ENCODE results near the gene BOLL. TPM values are rescaled to one million over a fixed set of nuclear protein-coding genes. Genes with fewer than 3 reads are reported as not detected.
"Not testable (repeated sequence)": the region's sequence is repeated elsewhere in the genome, so short reads cannot be mapped to it uniquely, and the experiment has no call there.

Gene BOLL
- total RNA-seq, 2 experiments from 2014 or later = not detected

GRCh38 chr2:197782126-197782525, 3.0 kb downstream of the BOLL start:
- DNase-seq = no peak
- Mint-ChIP-seq H3K27me3 (peaks cover 13% of the 10 kb centered on the region), H3K4me1 (peaks cover 8% of the 10 kb centered on the region), H3K4me3 (no peak overlapping the region), H3K36me3 (ENCODE audit: low read depth) (no peaks in the 10 kb centered on the region), H3K27ac (no peak overlapping the region), H3K9me3 (no peaks in the 10 kb centered on the region)
- CTCF ChIA-PET = no interaction called here
- POLR2A ChIA-PET = no interaction called here

GRCh38 chr2:197779261-197779660, 5.9 kb downstream of the BOLL start:
- no peaks in the 10 kb centered on the region for H3K36me3 Mint-ChIP-seq (ENCODE audit: low read depth)
- POLR2A ChIA-PET = interaction anchor here (1.4 kb wide), 1 partner anchor 344 kb away, joined by 3 read pairs; the partner anchor contains the start of gene SF3B1
- H3K4me1 Mint-ChIP-seq = peaks cover 6% of the 10 kb centered on the region

GRCh38 chr2:197777823-197778407, 7.2 kb downstream of the BOLL start:
- no peak overlapping the region for H3K27ac Mint-ChIP-seq
- DNase-seq = no peak

More at GRCh38 chr2:197779261-197779660, 5.9 kb downstream of the BOLL start:
- peaks cover 16% of the 10 kb centered on the region for H3K27me3 Mint-ChIP-seq
- no peak for DNase-seq
- no peaks in the 10 kb centered on the region for H3K9me3 Mint-ChIP-seq
- H3K27ac Mint-ChIP-seq = no peak overlapping the region
- no peak overlapping the region for H3K4me3 Mint-ChIP-seq
- CTCF ChIA-PET = interaction anchor here (0.9 to 2.7 kb wide), 7 partner anchors 8 to 530 kb away, joined by 3 to 19 read pairs (median 4); partner anchors contain the start of genes COQ10B and MARS2

GRCh38 chr2:197760293-197760657, 24.8 kb downstream of the BOLL start:
- H3K27me3 Mint-ChIP-seq = peaks cover 28% of the 10 kb centered on the region
- no peak overlapping the region for H3K27ac Mint-ChIP-seq
- no peaks in the 10 kb centered on the region for H3K36me3 Mint-ChIP-seq (ENCODE audit: low read depth)
- POLR2A ChIA-PET = no interaction called here
- no peaks in the 10 kb centered on the region for H3K4me1 Mint-ChIP-seq
- CTCF ChIA-PET = no interaction called here
- no peak for DNase-seq
- peaks cover 5% of the 10 kb centered on the region for H3K9me3 Mint-ChIP-seq
- no peak overlapping the region for H3K4me3 Mint-ChIP-seq

More at GRCh38 chr2:197777823-197778407, 7.2 kb downstream of the BOLL start:
- ChIA-PET CTCF (interaction anchor here (1.2 to 2.7 kb wide), 3 partner anchors 10 to 325 kb away, joined by 4 to 19 read pairs (median 5); partner anchors contain the start of genes COQ10B and MARS2), POLR2A (no interaction called here)
- Mint-ChIP-seq H3K4me3 (no peak overlapping the region), H3K36me3 (ENCODE audit: low read depth) (no peaks in the 10 kb centered on the region), H3K9me3 (no peaks in the 10 kb centered on the region), H3K27me3 (peaks cover 17% of the 10 kb centered on the region), H3K4me1 (peaks cover 6% of the 10 kb centered on the region)

- ChIA-PET CTCF (no interaction called here), POLR2A (no interaction called here)
- no peak overlapping the region for H3K27ac Mint-ChIP-seq
- no peaks in the 10 kb centered on the region for H3K4me1 Mint-ChIP-seq
- peaks cover 25% of the 10 kb centered on the region for H3K27me3 Mint-ChIP-seq
- no peak overlapping the region for H3K4me3 Mint-ChIP-seq
- DNase-seq = no peak
- H3K36me3 Mint-ChIP-seq (ENCODE audit: low read depth) = no peaks in the 10 kb centered on the region
- peaks cover 5% of the 10 kb centered on the region for H3K9me3 Mint-ChIP-seq
Measured at GRCh38 chr2:197759625-197760292, 25.4 kb downstream of the BOLL start.

GRCh38 chr2:197759013-197759412, 26.1 kb downstream of the BOLL start:
- Mint-ChIP-seq H3K4me3 (no peak overlapping the region), H3K27me3 (peaks cover 24% of the 10 kb centered on the region), H3K4me1 (no peaks in the 10 kb centered on the region), H3K36me3 (ENCODE audit: low read depth) (no peaks in the 10 kb centered on the region), H3K27ac (no peak overlapping the region), H3K9me3 (peaks cover 5% of the 10 kb centered on the region)
- CTCF ChIA-PET = no interaction called here
- DNase-seq = no peak
- POLR2A ChIA-PET = no interaction called here

- POLR2A ChIA-PET = no interaction called here
- no peak for DNase-seq
- Mint-ChIP-seq H3K4me3 (no peak overlapping the region), H3K4me1 (no peaks in the 10 kb centered on the region), H3K9me3 (no peaks in the 10 kb centered on the region), H3K27ac (no peak overlapping the region), H3K36me3 (ENCODE audit: low read depth) (no peaks in the 10 kb centered on the region), H3K27me3 (peaks cover 9% of the 10 kb centered on the region)
- CTCF ChIA-PET = no interaction called here
Measured at GRCh38 chr2:197740200-197740599, 44.9 kb downstream of the BOLL start.

- POLR2A ChIA-PET, H3K4me1 Mint-ChIP-seq, H3K27me3 Mint-ChIP-seq: not testable (repeated sequence)
Measured at GRCh38 chr2:197728555-197729544, 56.3 kb downstream of the BOLL start.

GRCh38 chr2:197727011-197727410, 58.1 kb downstream of the BOLL start:
- no peak overlapping the region for H3K27ac Mint-ChIP-seq
- H3K4me1 Mint-ChIP-seq = no peaks in the 10 kb centered on the region
- CTCF ChIA-PET = no interaction called here
- H3K9me3 Mint-ChIP-seq = no peaks in the 10 kb centered on the region
- H3K36me3 Mint-ChIP-seq (ENCODE audit: low read depth) = no peaks in the 10 kb centered on the region
- POLR2A ChIA-PET = no interaction called here
- H3K27me3 Mint-ChIP-seq = peaks cover 1% of the 10 kb centered on the region
- H3K4me3 Mint-ChIP-seq = no peak overlapping the region
- DNase-seq = no peak

More at GRCh38 chr2:197728555-197729544, 56.3 kb downstream of the BOLL start:
- H3K9me3 Mint-ChIP-seq; DNase-seq; H3K27ac Mint-ChIP-seq; H3K4me3 Mint-ChIP-seq; CTCF ChIA-PET; H3K36me3 Mint-ChIP-seq (ENCODE audit: low read depth): not testable (repeated sequence)

- POLR2A ChIA-PET = no interaction called here
Measured at GRCh38 chr2:197717863-197718262, 67.3 kb downstream of the BOLL start.

GRCh38 chr2:197713271-197713670, 71.8 kb downstream of the BOLL start:
- CTCF ChIA-PET = no interaction called here
- H3K4me1 Mint-ChIP-seq = peaks cover 33% of the 10 kb centered on the region
- POLR2A ChIA-PET = interaction anchor here (2.3 kb wide), 1 partner anchor 213 kb away, joined by 7 read pairs; the partner anchor contains the start of genes HSPD1 and HSPE1
- H3K4me3 Mint-ChIP-seq = no peak overlapping the region
- no peak for DNase-seq
- no peak overlapping the region for H3K27ac Mint-ChIP-seq
- no peaks in the 10 kb centered on the region for H3K9me3 Mint-ChIP-seq
- H3K36me3 Mint-ChIP-seq (ENCODE audit: low read depth) = peaks cover 27% of the 10 kb centered on the region
- no peaks in the 10 kb centered on the region for H3K27me3 Mint-ChIP-seq

More at GRCh38 chr2:197717863-197718262, 67.3 kb downstream of the BOLL start:
- Mint-ChIP-seq H3K4me3 (no peak overlapping the region), H3K9me3 (no peaks in the 10 kb centered on the region), H3K27ac (no peak overlapping the region), H3K36me3 (ENCODE audit: low read depth) (peaks cover 4% of the 10 kb centered on the region), H3K27me3 (no peaks in the 10 kb centered on the region), H3K4me1 (peaks cover 5% of the 10 kb centered on the region)
- CTCF ChIA-PET = interaction anchor here (3.5 kb wide), 1 partner anchor 12 kb away, joined by 13 read pairs; the partner anchor contains the start of gene MARS2
- DNase-seq = no peak

GRCh38 chr2:197711578-197711977, 73.5 kb downstream of the BOLL start:
- H3K4me1 Mint-ChIP-seq = peaks cover 47% of the 10 kb centered on the region
- POLR2A ChIA-PET = interaction anchor here (2.3 kb wide), 1 partner anchor 212 kb away, joined by 7 read pairs; the partner anchor contains the start of genes HSPD1 and HSPE1
- CTCF ChIA-PET = interaction anchor here (0.8 to 1.5 kb wide), 2 partner anchors 93 to 112 kb away, joined by 3 to 4 read pairs; partner anchors contain the start of gene PLCL1

More at GRCh38 chr2:197711578-197711977, 73.5 kb downstream of the BOLL start:
- H3K36me3 Mint-ChIP-seq (ENCODE audit: low read depth) = peaks cover 28% of the 10 kb centered on the region
- no peak overlapping the region for H3K4me3 Mint-ChIP-seq
- H3K27me3 Mint-ChIP-seq = no peaks in the 10 kb centered on the region
- H3K9me3 Mint-ChIP-seq = no peaks in the 10 kb centered on the region
- no peak for DNase-seq
- no peak overlapping the region for H3K27ac Mint-ChIP-seq
